B cell (primary cell): ENCODE data around the gene IL1R1. TPM values are rescaled to one million over a fixed set of nuclear protein-coding genes. Genes with fewer than 3 reads are reported as not detected.

Source experiments
- ATAC-seq: fragments of 200-7000 bp; cut with Tn5 transposase; one replicate; pipeline ENCODE4 v1.10.0; 2021; ENCODE audit warnings: low read depth, mild to moderate bottlenecking, moderate number of reproducible peaks, moderate library complexity
- CTCF ChIA-PET: fragments of 350-600 bp; sonication (Branson Sonifier 250); formaldehyde crosslinking; loops from one replicate; lab custom pipeline; 2021; ENCODE audit warnings: antibody characterized with exemption, inconsistent platforms; lab: Charles Lee
- POLR2A ChIA-PET: fragments of 350-600 bp; sonication (Branson Sonifier 250); formaldehyde crosslinking; loops from one replicate; lab custom pipeline; 2021; ENCODE audit warnings: antibody characterized with exemption; lab: Charles Lee
- DNase-seq: peaks from one replicate; pipeline ENCODE4 v3.0.0; 2013
- H2AFZ ChIP-seq: 2 replicates; pipeline ENCODE4 v1.6.1; 2012; ENCODE audit warnings: mild to moderate bottlenecking, low read depth, low read length; ENCODE audit not compliant: insufficient read depth, poor library complexity, severe bottlenecking
- H3K27ac ChIP-seq, 2 donors: 1 replicate in 1 of 2; 2 replicates in 1 of 2; pipeline ENCODE4 v1.5.1; 2012 to 2013; ENCODE audit warnings: low read length in 2 of 2, mild to moderate bottlenecking in 2 of 2, moderate library complexity in 1 of 2
- H3K27me3 ChIP-seq, 4 experiments: fragments of 200-600 bp in 1 of 4; sonication (generic) in 1 of 4; replicated peaks in 1 of 4; 1 replicate in 2 of 4; 2 replicates in 2 of 4; pipeline versions ENCODE4 v1.6.1 to v1.7.0; 2013 to 2016; ENCODE audit warnings: low read length in 3 of 4, mild to moderate bottlenecking in 2 of 4, mixed read lengths in 1 of 4, moderate library complexity in 1 of 4; ENCODE audit not compliant: insufficient read depth in 4 of 4, control insufficient read depth in 3 of 4; ENCODE audit errors: control extremely low read depth in 1 of 4
- H3K36me3 ChIP-seq, 2 experiments: replicated peaks in 1 of 2; 1 replicate in 1 of 2; 2 replicates in 1 of 2; pipeline versions ENCODE4 v1.6.1 to v1.7.1; 2013; ENCODE audit warnings: low read length in 1 of 2; ENCODE audit not compliant: insufficient read depth in 2 of 2, control insufficient read depth in 1 of 2; ENCODE audit errors: control extremely low read depth in 1 of 2, extremely low read depth in 1 of 2
- H3K4me1 ChIP-seq, 2 donors: fragments of 200-600 bp in 1 of 2; sonication (generic) in 1 of 2; 1 replicate in 1 of 2; 2 replicates in 1 of 2; pipeline versions ENCODE4 v1.5.1 to v1.6.1; 2013 to 2017; ENCODE audit warnings: low read length in 2 of 2; ENCODE audit not compliant: control insufficient read depth in 2 of 2, insufficient read depth in 2 of 2
- H3K4me2 ChIP-seq: replicated peaks from 2 replicates; pipeline ENCODE3; 2012; ENCODE audit warnings: mild to moderate bottlenecking, low read depth, low read length; ENCODE audit not compliant: poor library complexity, severe bottlenecking
- H3K4me3 ChIP-seq, 5 experiments: fragments of 200-600 bp in 1 of 5; sonication (generic) in 1 of 5; 1 replicate in 3 of 5; 2 replicates in 2 of 5; pipeline versions ENCODE4 v1.5.1 to v1.7.0; 2011 to 2016; ENCODE audit warnings: low read length in 4 of 5, mild to moderate bottlenecking in 4 of 5, low read depth in 2 of 5, control low read depth in 1 of 5, moderate library complexity in 1 of 5; ENCODE audit not compliant: insufficient read depth in 1 of 5; ENCODE audit errors: control extremely low read depth in 1 of 5, extremely low read depth in 1 of 5
- H3K79me2 ChIP-seq: fragments of 200-600 bp; sonication (generic); one replicate; pipeline ENCODE4 v1.6.0; 2016; ENCODE audit warnings: low read length; ENCODE audit not compliant: control insufficient read depth, insufficient read depth
- H3K9ac ChIP-seq: fragments of 200-600 bp; sonication (generic); 2 replicates; pipeline ENCODE4 v1.6.1; 2017; ENCODE audit warnings: mild to moderate bottlenecking, low read length, moderate library complexity
- H3K9me3 ChIP-seq, 3 donors: one replicate each; pipeline versions ENCODE4 v1.6.1 to v1.7.1; 2013; ENCODE audit warnings: low read length in 2 of 3; ENCODE audit not compliant: control insufficient read depth in 2 of 3, insufficient read depth in 1 of 3; ENCODE audit errors: control extremely low read depth in 1 of 3
- H4K20me1 ChIP-seq: 2 replicates; pipeline ENCODE4 v1.6.0; 2012; ENCODE audit warnings: mild to moderate bottlenecking, low read length; ENCODE audit not compliant: insufficient read depth, control insufficient read depth, poor library complexity, severe bottlenecking
- H3K27ac Mint-ChIP-seq: one replicate; pipeline ENCODE4 v1.8.0; 2021; ENCODE audit warnings: mixed read lengths
- H3K27me3 Mint-ChIP-seq: one replicate; pipeline ENCODE4 v1.8.0; 2021; ENCODE audit warnings: mixed read lengths
- H3K4me1 Mint-ChIP-seq: one replicate; pipeline ENCODE4 v1.8.0; 2021; ENCODE audit warnings: mixed read lengths
- H3K4me3 Mint-ChIP-seq: one replicate; pipeline ENCODE4 v1.8.0; 2021; ENCODE audit warnings: mixed read lengths
- H3K9me3 Mint-ChIP-seq: one replicate; pipeline ENCODE4 v1.8.0; 2022; ENCODE audit warnings: mixed read lengths; ENCODE audit not compliant: insufficient read depth
- CTCF ChIP-seq: fragments of 200-600 bp; IDR thresholded peaks from one replicate; pipeline ENCODE4 v1.8.0; 2022; ENCODE audit warnings: antibody characterized with exemption, mild to moderate bottlenecking
- EZH2 ChIP-seq: IDR thresholded peaks from 2 replicates; pipeline ENCODE4 v1.6.1; 2012; ENCODE audit warnings: borderline replicate concordance, low read depth, mild to moderate bottlenecking, moderate library complexity, low read length; ENCODE audit not compliant: insufficient read depth, poor library complexity, severe bottlenecking
- WGBS: methylation state at CpG from one replicate; pipeline ENCODE4 v1.1.5; 2013; ENCODE audit warnings: missing lambda C conversion rate; ENCODE audit not compliant: insufficient coverage; 5-methylcytosine and 5-hydroxymethylcytosine counted together
- intact Hi-C: fragments of 100-400 bp; cut with micrococcal nuclease; formaldehyde crosslinking; loops from one replicate; pipeline ENCODE4 v1.10.0; 2022
- polyA plus RNA-seq: library from polyadenylated mRNA; depleted of rRNA; stranded (reverse); fragments of >200 nt; gene quantifications from 2 replicates; pipeline ENCODE4 v1.2.3, GENCODE V29; 2012
- total RNA-seq, 2 donors: library from RNA; stranded (reverse); fragments of 120-200 nt in 1 of 2; gene quantifications; 1 replicate in 1 of 2; 2 replicates in 1 of 2; pipeline versions ENCODE4 v1.2.3 to v1.2.4, GENCODE V29; 2013 to 2022

The IL1R1 gene
- total and polyA plus RNA-seq, 2 donors (not counting 1 experiment from before 2014, with no cell fraction given), result not detected

- WGBS, result 88% methylated on average over 6 of the region's 6 CpGs
- DNase-seq, result no peak
- intact Hi-C loops, result no loop called here
These were observed 11.8 kb downstream of the IL1R1 start for GRCh38 chr2:102154364-102154763.

More at GRCh38 chr2:102154364-102154763, 11.8 kb downstream of the IL1R1 start:
- Mint-ChIP-seq H3K27me3 (peaks cover 4% of the 10 kb centered on the region), H3K4me3 (no peak overlapping the region), H3K9me3 (no peaks in the 10 kb centered on the region), H3K27ac (no peak overlapping the region), H3K4me1 (no peaks in the 10 kb centered on the region)
- ChIA-PET CTCF (no interaction called here), POLR2A (no interaction called here)
- H3K4me3 ChIP-seq, result no peak overlapping the region
- H4K20me1 ChIP-seq, result no peaks in the 10 kb centered on the region
- no peak overlapping the region for H3K27ac ChIP-seq
- no peaks in the 10 kb centered on the region for H3K4me1 ChIP-seq
- H3K4me2 ChIP-seq, result no peak overlapping the region
- no peaks in the 10 kb centered on the region for H3K79me2 ChIP-seq
- H2AFZ ChIP-seq, result no peak overlapping the region
- no peaks in the 10 kb centered on the region for H3K36me3 ChIP-seq
- no peak for ATAC-seq
- H3K9ac ChIP-seq, result no peak overlapping the region
- TF ChIP-seq EZH2, result no peak
- no peak for TF ChIP-seq CTCF
- H3K27me3 ChIP-seq, result no peaks in the 10 kb centered on the region
- peaks cover 0 to 13% (median under 1%) of the 10 kb centered on the region in 3 donors for H3K9me3 ChIP-seq
